Measurements from ENCODE around the gene OPCML.

DNA sequence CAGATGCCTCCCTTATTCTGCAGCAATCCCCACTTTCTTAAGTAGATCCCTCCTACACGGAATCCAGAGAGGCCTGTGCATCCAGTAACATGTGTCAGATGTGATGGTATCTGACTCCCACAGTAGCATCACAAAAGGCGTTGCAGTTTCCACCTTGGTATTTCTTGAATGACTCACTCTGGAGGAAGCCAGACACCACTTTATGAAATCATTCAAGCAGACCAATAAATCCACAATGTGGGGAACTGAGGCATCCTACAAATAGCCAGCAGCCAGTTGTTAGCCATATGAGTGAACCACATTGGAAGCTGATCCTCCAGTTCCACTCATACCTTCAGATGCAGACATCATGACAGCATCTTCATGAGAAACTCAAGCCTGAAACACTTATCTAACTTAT lies 798.1 kb downstream of the OPCML start:
- no peak for TF ChIP-seq EZH2 (IDR thresholded peaks at IDR 0.05; ENCODE audit: borderline replicate concordance, low read length)
- TF ChIP-seq, protein P1, sequence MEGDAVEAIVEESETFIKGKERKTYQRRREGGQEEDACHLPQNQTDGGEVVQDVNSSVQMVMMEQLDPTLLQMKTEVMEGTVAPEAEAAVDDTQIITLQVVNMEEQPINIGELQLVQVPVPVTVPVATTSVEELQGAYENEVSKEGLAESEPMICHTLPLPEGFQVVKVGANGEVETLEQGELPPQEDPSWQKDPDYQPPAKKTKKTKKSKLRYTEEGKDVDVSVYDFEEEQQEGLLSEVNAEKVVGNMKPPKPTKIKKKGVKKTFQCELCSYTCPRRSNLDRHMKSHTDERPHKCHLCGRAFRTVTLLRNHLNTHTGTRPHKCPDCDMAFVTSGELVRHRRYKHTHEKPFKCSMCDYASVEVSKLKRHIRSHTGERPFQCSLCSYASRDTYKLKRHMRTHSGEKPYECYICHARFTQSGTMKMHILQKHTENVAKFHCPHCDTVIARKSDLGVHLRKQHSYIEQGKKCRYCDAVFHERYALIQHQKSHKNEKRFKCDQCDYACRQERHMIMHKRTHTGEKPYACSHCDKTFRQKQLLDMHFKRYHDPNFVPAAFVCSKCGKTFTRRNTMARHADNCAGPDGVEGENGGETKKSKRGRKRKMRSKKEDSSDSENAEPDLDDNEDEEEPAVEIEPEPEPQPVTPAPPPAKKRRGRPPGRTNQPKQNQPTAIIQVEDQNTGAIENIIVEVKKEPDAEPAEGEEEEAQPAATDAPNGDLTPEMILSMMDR (conservative IDR thresholded peaks at IDR 0.05 in 1 of 2, IDR thresholded peaks at IDR 0.05 in 1 of 2; ENCODE audit: extremely low read depth in 1 of 2, insufficient read depth in 1 of 2, low read depth in 1 of 2, low read length in 2 of 2), result no peak

All from mammary epithelial cell (primary cell).